ENCODE measurements around the gene PDK2.

PDK2 gene

DNA sequence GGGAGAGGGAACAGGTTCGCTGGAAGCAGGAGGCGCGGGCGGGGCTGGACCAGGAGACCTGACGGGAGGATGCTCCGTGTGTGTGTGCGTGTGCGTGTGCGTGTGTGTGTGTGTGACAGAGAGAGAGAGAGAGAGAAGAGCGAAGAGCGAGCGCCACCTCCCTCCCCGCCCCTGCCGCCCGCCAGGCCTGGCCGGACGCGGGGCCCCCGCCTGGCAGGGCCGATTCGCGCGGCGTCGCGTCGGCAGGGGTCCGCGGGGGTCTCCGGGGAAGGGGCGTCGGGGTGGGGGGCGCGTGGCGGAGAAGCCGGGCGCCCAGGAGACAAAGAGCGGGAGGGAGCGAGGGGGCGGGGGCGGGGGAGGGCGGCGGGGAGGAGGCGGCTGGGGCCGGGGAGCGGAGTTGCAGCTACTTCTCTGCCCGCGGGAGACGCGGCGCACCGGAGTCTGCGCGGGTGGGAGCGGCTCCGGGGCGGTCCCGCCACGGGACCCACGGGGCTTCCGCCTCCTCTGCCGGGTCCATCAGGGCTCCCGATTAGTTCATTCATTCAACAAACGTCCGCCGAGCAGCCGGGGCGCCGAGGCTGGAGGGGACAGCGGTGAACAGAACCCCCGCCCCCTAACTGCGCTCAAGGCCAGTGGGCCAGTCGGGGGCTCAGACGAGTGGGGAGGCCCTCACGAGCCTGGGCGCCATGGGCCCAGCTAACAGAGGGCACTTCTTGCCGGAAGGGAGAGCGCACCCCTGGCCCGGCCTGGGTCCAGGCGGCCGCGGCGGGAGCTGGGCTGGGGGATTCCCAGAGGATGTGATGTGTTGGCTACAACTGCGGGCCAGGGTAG lies 34.8 kb downstream of the PDK2 start, which contains the start of gene SAMD14:
Gene SAMD14, minus strand, starts transcription at position 433 of the 831 bp plus-strand sequence. CDS start 5,201 bp downstream, outside the sequence.
- H3K27ac Mint-ChIP-seq, result peak within 1 kb of the TSS; percentile 18

GRCh38 chr17:50130559-50131305 lies 35.6 kb downstream of the PDK2 start:
- Mint-ChIP-seq H3K27ac (peak overlapping the region; percentile 18), H3K4me3 (no peak overlapping the region), H3K27me3 (peaks cover 56% of the 10 kb centered on the region), H3K36me3 (ENCODE audit: low read depth) (peaks cover 34% of the 10 kb centered on the region), H3K9me3 (no peaks in the 10 kb centered on the region), H3K4me1 (ENCODE audit: low read depth) (peaks cover 49% of the 10 kb centered on the region)
- intact Hi-C loops (cut with micrococcal nuclease), result no loop called here

More for the DNA sequence above, 34.8 kb downstream of the PDK2 start, which contains the start of gene SAMD14:
- intact Hi-C loops (cut with micrococcal nuclease), result loop anchor here (5.0 kb wide), 1 partner anchor 32 kb away; no protein-coding TSS in a partner anchor
- Mint-ChIP-seq H3K9me3 (no peaks in the 10 kb centered on the region), H3K4me3 (peak within 1 kb of the TSS; percentile 67), H3K4me1 (ENCODE audit: low read depth) (peaks cover 49% of the 10 kb centered on the region), H3K27me3 (peaks cover 62% of the 10 kb centered on the region), H3K36me3 (ENCODE audit: low read depth) (peaks cover 26% of the 10 kb centered on the region)

GRCh38 chr17:50132104-50132794 lies 37.1 kb downstream of the PDK2 start:
- peaks cover 42% of the 10 kb centered on the region for H3K27me3 Mint-ChIP-seq
- H3K27ac Mint-ChIP-seq, result peak overlapping the region; percentile 51
- intact Hi-C loops (cut with micrococcal nuclease), result no loop called here
- H3K9me3 Mint-ChIP-seq, result no peaks in the 10 kb centered on the region
- H3K4me3 Mint-ChIP-seq, result no peak overlapping the region
- peaks cover 60% of the 10 kb centered on the region for H3K4me1 Mint-ChIP-seq (ENCODE audit: low read depth)
- peaks cover 49% of the 10 kb centered on the region for H3K36me3 Mint-ChIP-seq (ENCODE audit: low read depth)

DNA sequence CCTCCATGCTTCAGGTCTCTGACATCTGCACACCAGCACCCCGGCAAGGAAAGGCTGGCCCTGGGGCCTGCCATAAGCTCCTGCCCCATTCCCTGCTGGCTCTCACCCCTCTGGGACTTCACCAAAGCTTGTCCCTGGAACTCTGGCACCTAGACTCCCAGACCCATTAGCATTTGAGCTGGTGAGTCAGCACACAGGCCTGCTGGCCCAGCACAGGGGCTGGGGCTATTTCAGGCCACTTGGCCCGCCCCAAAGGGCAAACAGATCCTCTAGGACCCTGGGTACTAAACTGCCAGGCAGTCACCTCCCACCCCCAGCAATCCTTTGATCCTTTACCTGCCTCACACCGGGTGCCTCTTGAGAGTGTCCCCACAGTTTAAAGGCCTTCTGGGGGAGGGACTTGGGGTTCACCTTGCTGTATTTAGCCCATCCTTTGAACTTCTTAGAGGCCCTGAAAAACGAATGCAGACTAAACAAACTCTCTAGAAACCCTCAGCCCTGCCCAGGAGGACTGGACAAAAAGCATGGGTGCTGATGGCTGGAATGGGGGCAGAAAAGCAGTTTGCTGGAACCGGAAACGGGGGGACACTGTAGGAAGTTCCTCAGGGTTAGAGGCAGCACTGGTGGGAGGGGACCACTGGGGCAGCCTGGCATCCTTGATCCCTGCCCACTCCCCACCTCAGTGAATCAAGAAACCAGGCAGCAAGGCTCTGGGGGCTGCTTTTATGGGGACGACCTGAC lies 38.0 kb downstream of the PDK2 start:
- Mint-ChIP-seq H3K4me1 (ENCODE audit: low read depth) (peaks cover 60% of the 10 kb centered on the region), H3K4me3 (no peak overlapping the region), H3K27ac (no peak overlapping the region), H3K36me3 (ENCODE audit: low read depth) (peaks cover 59% of the 10 kb centered on the region), H3K9me3 (no peaks in the 10 kb centered on the region), H3K27me3 (peaks cover 32% of the 10 kb centered on the region)
- intact Hi-C loops (cut with micrococcal nuclease), result no loop called here

GRCh38 chr17:50133769-50134099 lies 38.6 kb downstream of the PDK2 start:
- Mint-ChIP-seq H3K36me3 (ENCODE audit: low read depth) (peaks cover 64% of the 10 kb centered on the region), H3K9me3 (no peaks in the 10 kb centered on the region), H3K4me3 (no peak overlapping the region), H3K27ac (peak overlapping the region; percentile 17), H3K27me3 (peaks cover 27% of the 10 kb centered on the region), H3K4me1 (ENCODE audit: low read depth) (peaks cover 54% of the 10 kb centered on the region)
- intact Hi-C loops (cut with micrococcal nuclease), result no loop called here

- Mint-ChIP-seq H3K4me3 (no peak overlapping the region), H3K9me3 (no peaks in the 10 kb centered on the region), H3K27ac (peak overlapping the region; percentile 17), H3K36me3 (ENCODE audit: low read depth) (peaks cover 71% of the 10 kb centered on the region), H3K27me3 (peaks cover 22% of the 10 kb centered on the region), H3K4me1 (ENCODE audit: low read depth) (peaks cover 56% of the 10 kb centered on the region)
- intact Hi-C loops (cut with micrococcal nuclease), result no loop called here
Observed at GRCh38 chr17:50134206-50135110, 39.3 kb downstream of the PDK2 start.

GRCh38 chr17:50135316-50136095 lies 40.4 kb downstream of the PDK2 start:
- peaks cover 15% of the 10 kb centered on the region for H3K27me3 Mint-ChIP-seq
- H3K4me1 Mint-ChIP-seq (ENCODE audit: low read depth), result peaks cover 61% of the 10 kb centered on the region
- intact Hi-C loops (cut with micrococcal nuclease), result no loop called here
- peaks cover 82% of the 10 kb centered on the region for H3K36me3 Mint-ChIP-seq (ENCODE audit: low read depth)
- no peak overlapping the region for H3K27ac Mint-ChIP-seq
- no peak overlapping the region for H3K4me3 Mint-ChIP-seq
- peaks cover 7% of the 10 kb centered on the region for H3K9me3 Mint-ChIP-seq

DNA sequence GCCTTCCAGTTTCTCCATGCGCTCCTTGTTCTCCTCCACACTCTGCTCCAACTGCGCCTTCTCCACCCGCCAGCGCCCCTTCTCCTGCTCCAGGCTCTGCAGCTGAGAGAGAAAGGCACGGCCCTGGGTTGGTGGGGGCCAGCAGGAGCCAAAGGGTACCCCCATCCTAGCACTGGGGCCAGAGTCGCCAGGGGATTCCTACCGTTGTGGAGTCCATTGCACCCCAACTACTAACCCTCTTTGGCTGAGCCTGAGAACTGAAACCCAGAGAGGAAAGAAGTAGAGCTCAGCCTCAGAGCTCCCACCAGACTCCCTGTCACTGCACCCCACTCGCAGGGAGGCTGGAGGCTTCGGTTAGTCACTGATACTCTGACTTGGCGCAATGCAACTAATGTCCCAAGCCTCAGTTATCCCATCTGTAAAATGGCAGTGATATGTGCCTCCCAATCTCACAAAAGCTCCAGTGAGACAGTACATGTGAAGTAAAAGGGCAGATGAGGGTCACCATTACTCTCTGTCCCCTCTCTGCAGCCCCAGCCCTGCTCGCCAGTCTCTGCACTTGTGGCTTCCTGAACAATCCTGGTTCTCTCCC lies 41.0 kb downstream of the PDK2 start:
- intact Hi-C loops (cut with micrococcal nuclease), result no loop called here
- H3K27ac Mint-ChIP-seq, result peak overlapping the region; percentile 1
- H3K9me3 Mint-ChIP-seq, result peaks cover 7% of the 10 kb centered on the region
- peaks cover 89% of the 10 kb centered on the region for H3K36me3 Mint-ChIP-seq (ENCODE audit: low read depth)
- no peak overlapping the region for H3K4me3 Mint-ChIP-seq
- peaks cover 10% of the 10 kb centered on the region for H3K27me3 Mint-ChIP-seq
- H3K4me1 Mint-ChIP-seq (ENCODE audit: low read depth), result peaks cover 61% of the 10 kb centered on the region

GRCh38 chr17:50137042-50137441 lies 41.9 kb downstream of the PDK2 start:
- H3K27me3 Mint-ChIP-seq, result peaks cover 5% of the 10 kb centered on the region
- peaks cover 97% of the 10 kb centered on the region for H3K36me3 Mint-ChIP-seq (ENCODE audit: low read depth)
- H3K4me1 Mint-ChIP-seq (ENCODE audit: low read depth), result peaks cover 61% of the 10 kb centered on the region
- intact Hi-C loops (cut with micrococcal nuclease), result no loop called here
- H3K27ac Mint-ChIP-seq, result peak overlapping the region; percentile 1
- peaks cover 7% of the 10 kb centered on the region for H3K9me3 Mint-ChIP-seq
- no peak overlapping the region for H3K4me3 Mint-ChIP-seq

GRCh38 chr17:50139185-50139783 lies 44.1 kb downstream of the PDK2 start:
- Mint-ChIP-seq H3K36me3 (ENCODE audit: low read depth) (peaks cover 100% of the 10 kb centered on the region), H3K4me1 (ENCODE audit: low read depth) (peaks cover 72% of the 10 kb centered on the region), H3K27me3 (no peaks in the 10 kb centered on the region), H3K4me3 (no peak overlapping the region), H3K27ac (no peak overlapping the region), H3K9me3 (peaks cover 7% of the 10 kb centered on the region)
- intact Hi-C loops (cut with micrococcal nuclease), result no loop called here

DNA sequence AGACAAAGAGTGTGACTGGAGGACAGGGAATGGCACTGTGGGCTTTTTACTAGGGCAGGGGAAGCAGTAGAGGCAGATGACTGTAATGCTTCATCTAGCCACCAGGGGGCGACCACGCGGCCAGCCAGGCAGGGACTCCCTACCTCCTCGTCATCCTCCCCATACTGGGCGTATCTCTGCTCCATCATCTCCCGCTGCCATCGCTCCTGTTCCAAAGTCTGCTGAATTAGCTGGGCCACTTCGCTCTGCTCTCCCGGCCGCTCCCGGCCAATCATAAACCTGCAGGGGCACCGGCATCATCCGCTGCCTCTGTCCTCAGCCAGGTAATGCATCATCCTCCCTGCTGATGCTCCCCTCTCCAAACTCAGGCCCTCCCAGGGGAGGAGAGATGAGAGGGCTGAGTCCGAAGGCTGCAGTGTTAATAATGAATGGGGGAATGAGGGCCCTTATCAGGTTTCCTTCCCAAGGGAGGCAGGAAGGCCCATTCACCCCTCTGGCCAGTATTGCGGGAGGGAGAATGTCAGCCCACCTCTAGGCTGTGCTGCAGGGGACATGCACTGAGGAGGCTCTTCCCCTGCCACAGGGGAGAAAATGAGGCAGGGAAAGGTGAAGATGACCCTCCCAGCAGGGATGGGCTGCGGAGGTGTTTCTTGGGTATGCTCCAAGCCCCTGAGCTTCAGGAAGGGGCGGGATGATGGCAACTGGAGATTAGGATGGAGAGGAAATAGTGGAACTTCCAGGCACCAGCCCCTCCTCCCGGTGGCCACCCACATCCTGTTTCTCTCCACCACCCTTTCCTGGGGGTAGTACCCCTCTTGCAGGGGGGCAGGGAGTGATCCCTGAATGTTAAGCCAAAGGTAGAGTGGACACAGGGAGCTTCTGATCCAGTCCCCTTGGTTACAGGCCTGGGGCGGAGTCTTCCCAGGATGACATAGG lies 45.1 kb downstream of the PDK2 start:
- intact Hi-C loops (cut with micrococcal nuclease), result loop anchor here (1.0 kb wide), 2 partner anchors 8 to 58 kb away; no protein-coding TSS in a partner anchor
- Mint-ChIP-seq H3K27ac (peak overlapping the region; percentile 48), H3K27me3 (no peaks in the 10 kb centered on the region), H3K9me3 (peaks cover 7% of the 10 kb centered on the region), H3K4me1 (ENCODE audit: low read depth) (peaks cover 81% of the 10 kb centered on the region), H3K36me3 (ENCODE audit: low read depth) (peaks cover 100% of the 10 kb centered on the region), H3K4me3 (no peak overlapping the region)

Data from dendritic cell treated with granulocyte-macrophage colony-stimulating factor and Interleukin-4, amounts not matched to agents 40 ng/mL and 50 ng/mL, for 4 days (primary cell).